Liver (tissue), 9 donors: ENCODE measurements around the gene LCN2. TPM values are rescaled to one million over a fixed set of nuclear protein-coding genes. Genes with fewer than 3 reads are reported as not detected.

ENCODE experiments used
- DNase-seq: peaks from one replicate; pipeline ENCODE4 v3.0.0-alpha.2; 2017; ENCODE audit warnings: low spot score
- H3K27ac ChIP-seq, 2 donors: one replicate each; pipeline ENCODE4 v1.7.0; 2013; ENCODE audit warnings: inconsistent platforms in 2 of 2, low read length in 2 of 2, control low read depth in 1 of 2, low read depth in 1 of 2, mild to moderate bottlenecking in 1 of 2
- H3K27me3 ChIP-seq, 4 donors: one replicate each; pipeline versions ENCODE4 v1.6.1 to v1.7.0; 2013; ENCODE audit warnings: low read length in 3 of 4, inconsistent platforms in 1 of 4, mild to moderate bottlenecking in 1 of 4, moderate library complexity in 1 of 4; ENCODE audit not compliant: control insufficient read depth in 4 of 4, insufficient read depth in 4 of 4
- H3K36me3 ChIP-seq, 4 donors: one replicate each; pipeline versions ENCODE4 v1.6.1 to v1.7.0; 2013; ENCODE audit warnings: low read length in 3 of 4, mild to moderate bottlenecking in 3 of 4, low read depth in 1 of 4, moderate library complexity in 1 of 4; ENCODE audit not compliant: control insufficient read depth in 4 of 4, insufficient read depth in 3 of 4
- H3K4me1 ChIP-seq, 4 donors: one replicate each; pipeline versions ENCODE4 v1.6.1 to v1.7.0; 2013; ENCODE audit warnings: low read length in 3 of 4, mild to moderate bottlenecking in 3 of 4, moderate library complexity in 1 of 4; ENCODE audit not compliant: control insufficient read depth in 4 of 4, insufficient read depth in 4 of 4
- H3K4me3 ChIP-seq, 3 donors: one replicate each; pipeline versions ENCODE4 v1.6.1 to v1.7.0; 2013; ENCODE audit warnings: low read length in 3 of 3, control low read depth in 1 of 3, low read depth in 1 of 3, mild to moderate bottlenecking in 1 of 3
- H3K9ac ChIP-seq, 2 donors: one replicate each; pipeline ENCODE4 v1.7.0; 2013; ENCODE audit warnings: low read length in 2 of 2, mild to moderate bottlenecking in 2 of 2, moderate library complexity in 2 of 2, control low read depth in 1 of 2, low read depth in 1 of 2
- H3K9me3 ChIP-seq, 4 donors: one replicate each; pipeline versions ENCODE4 v1.6.1 to v1.7.0; 2013; ENCODE audit warnings: low read length in 3 of 4; ENCODE audit not compliant: control insufficient read depth in 4 of 4
- ATF3 ChIP-seq: IDR thresholded peaks from 2 replicates; pipeline ENCODE4 v1.6.1; 2016; ENCODE audit warnings: antibody characterized with exemption
- CTCF ChIP-seq: fragments of 150-350 bp; IDR thresholded peaks from 2 replicates; pipeline ENCODE4 v1.5.1; 2017; ENCODE audit warnings: improper control_type of control experiment, low read depth, low read length; ENCODE audit not compliant: missing input control
- EGR1 ChIP-seq, 2 donors: IDR thresholded peaks; 2 replicates each; pipeline ENCODE4 v1.6.1; 2016 to 2018; ENCODE audit warnings: antibody characterized with exemption in 2 of 2, low read depth in 2 of 2
- FOXA1 ChIP-seq: IDR thresholded peaks from 2 replicates; pipeline ENCODE4 v1.6.1; 2016; ENCODE audit warnings: antibody characterized with exemption
- FOXA2 ChIP-seq: IDR thresholded peaks from 2 replicates; pipeline ENCODE4 v1.6.1; 2016; ENCODE audit warnings: antibody characterized with exemption
- GABPA ChIP-seq, 2 donors: IDR thresholded peaks in 1 of 2; conservative IDR thresholded peaks in 1 of 2; 2 replicates each; pipeline ENCODE4 v1.6.1; 2016; ENCODE audit warnings: antibody characterized with exemption in 2 of 2, mild to moderate bottlenecking in 1 of 2, moderate library complexity in 1 of 2
- HNF4A ChIP-seq, 2 donors: conservative IDR thresholded peaks; 2 replicates each; pipeline ENCODE4 v1.6.1; 2016; ENCODE audit warnings: antibody characterized with exemption in 2 of 2, mild to moderate bottlenecking in 2 of 2
- HNF4G ChIP-seq: IDR thresholded peaks from 2 replicates; pipeline ENCODE4 v1.6.1; 2016; ENCODE audit warnings: antibody characterized with exemption
- JUND ChIP-seq, 2 donors: IDR thresholded peaks; 2 replicates each; pipeline ENCODE4 v1.6.1; 2016; ENCODE audit warnings: antibody characterized with exemption in 2 of 2
- MAX ChIP-seq: IDR thresholded peaks from 2 replicates; pipeline ENCODE4 v1.6.1; 2016; ENCODE audit warnings: antibody characterized with exemption
- NR2F2 ChIP-seq: IDR thresholded peaks from 2 replicates; pipeline ENCODE4 v1.6.1; 2016; ENCODE audit warnings: antibody characterized with exemption
- RAD21 ChIP-seq, 2 donors: IDR thresholded peaks; 2 replicates each; pipeline ENCODE4 v1.6.1; 2016; ENCODE audit warnings: antibody characterized with exemption in 2 of 2, mild to moderate bottlenecking in 2 of 2
- REST ChIP-seq: IDR thresholded peaks from 2 replicates; pipeline ENCODE4 v1.6.1; 2016; ENCODE audit warnings: antibody characterized with exemption, mild to moderate bottlenecking
- RXRA ChIP-seq, 2 donors: IDR thresholded peaks; 2 replicates each; pipeline ENCODE4 v1.6.1; 2017 to 2018; ENCODE audit warnings: antibody characterized with exemption in 2 of 2, mild to moderate bottlenecking in 1 of 2
- SP1 ChIP-seq: IDR thresholded peaks from 2 replicates; pipeline ENCODE4 v1.6.1; 2018; ENCODE audit warnings: antibody characterized with exemption, mild to moderate bottlenecking
- TAF1 ChIP-seq: conservative IDR thresholded peaks from 2 replicates; pipeline ENCODE4 v1.6.1; 2016; ENCODE audit warnings: antibody characterized with exemption, mild to moderate bottlenecking
- YY1 ChIP-seq: IDR thresholded peaks from 2 replicates; pipeline ENCODE4 v1.6.1; 2016; ENCODE audit warnings: antibody characterized with exemption, mild to moderate bottlenecking
- ZBTB33 ChIP-seq: IDR thresholded peaks from 2 replicates; pipeline ENCODE4 v1.6.1; 2016; ENCODE audit warnings: antibody characterized with exemption
- WGBS: extraction: QIAGEN DNeasy Blood & Tissue Kit; methylation state at CpG from one replicate; pipeline ENCODE4 v1.1.7; 2013; 5-methylcytosine and 5-hydroxymethylcytosine counted together
- polyA plus RNA-seq, 2 donors: library from polyadenylated mRNA; stranded (reverse) in 1 of 2; unstranded in 1 of 2; fragments of 200-250 nt in 1 of 2; fragments of >200 nt in 1 of 2; fragmentation: Nextera tagmentation in 1 of 2; extraction: Ambion mirVana in 1 of 2; gene quantifications; one replicate each; pipeline versions ENCODE4 v1.2.1 to v1.2.3, GENCODE V29; 2013 to 2015
- total RNA-seq, 2 donors: library from RNA; depleted of rRNA; stranded (reverse); fragments of >200 nt; gene quantifications; one replicate each; pipeline ENCODE4 v1.2.3, GENCODE V29; 2014
- donor health status: healthy.
- donor health status: healthy.
- donor health status: healthy.
- donor health status: healthy.
- donor health status: healthy.

Gene LCN2
- total and polyA plus RNA-seq, 4 donors, result 7.0 to 64.5 (median 10.4) TPM

GRCh38 chr9:128106940-128107467 is 42.2 kb upstream of the LCN2 start:
- Histone ChIP-seq H3K9ac (no peak overlapping the region), H3K4me3 (no peak overlapping the region), H3K27me3 (no peaks in the 10 kb centered on the region), H3K9me3 (no peaks in the 10 kb centered on the region), H3K36me3 (peaks cover 17 to 31% (median 29%) of the 10 kb centered on the region in 4 donors), H3K27ac (peak overlapping the region in 1 of 2 donors; percentile 16), H3K4me1 (peaks cover 12 to 59% (median 35%) of the 10 kb centered on the region in 4 donors)
- no peak for DNase-seq
- no peak for TF ChIP-seq ZBTB33
- TF ChIP-seq FOXA2, result no peak
- no peak for TF ChIP-seq FOXA1
- no peak for TF ChIP-seq EGR1 (IDR thresholded peaks at IDR 0.05; ENCODE audit: low read depth in 2 of 2)
- no peak for TF ChIP-seq SP1
- TF ChIP-seq REST, result no peak
- TF ChIP-seq CTCF, result no peak
- TF ChIP-seq TAF1, result no peak
- TF ChIP-seq RAD21 (IDR thresholded peaks at IDR 0.05), result no peak
- TF ChIP-seq ATF3, result no peak
- TF ChIP-seq NR2F2, result no peak
- TF ChIP-seq JUND (IDR thresholded peaks at IDR 0.05), result no peak
- TF ChIP-seq RXRA (IDR thresholded peaks at IDR 0.05), result no peak
- no peak for TF ChIP-seq HNF4A (conservative IDR thresholded peaks at IDR 0.05)
- no peak for TF ChIP-seq MAX
- TF ChIP-seq YY1, result no peak
- TF ChIP-seq HNF4G, result no peak
- no peak for TF ChIP-seq GABPA (IDR thresholded peaks at IDR 0.05 in 1 of 2, conservative IDR thresholded peaks at IDR 0.05 in 1 of 2)
- WGBS, result 88% methylated on average over 23 of the region's 23 CpGs
